ENCODE data around the gene NIM1K.
"Not testable (repeated sequence)": the region's sequence is repeated elsewhere in the genome, so short reads cannot be mapped to it uniquely, and the experiment has no call there.

NIM1K gene

GRCh38 chr5:43191740-43192557, at the start of gene NIM1K:
Gene NIM1K (plus strand): TSS chr5:43192225. CDS start chr5:43245776, 53,551 bp downstream.
- DNase-seq: peak in 1 of 2 donors; percentile 21

DNA sequence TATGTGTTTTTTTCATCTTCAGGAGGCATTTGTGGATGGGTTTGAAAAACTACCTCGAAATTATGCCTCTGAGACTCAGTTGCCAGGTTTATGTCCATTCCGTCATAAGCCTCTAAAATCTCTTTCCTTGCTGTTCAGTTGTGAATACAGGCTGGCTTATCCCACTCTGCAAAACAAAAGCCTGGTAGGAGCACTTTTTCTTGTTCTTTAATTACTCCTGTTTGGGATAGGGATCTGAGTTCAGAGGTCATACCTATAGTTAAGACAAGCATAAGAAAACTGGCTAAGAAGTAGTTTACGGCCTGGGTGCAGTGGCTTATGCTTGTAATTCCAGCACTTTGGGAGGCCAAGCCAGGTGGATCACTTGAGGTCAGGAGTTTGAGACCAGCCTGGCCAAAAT, 47.0 kb upstream of the NIM1K start:
- DNase-seq: no peak

DNA sequence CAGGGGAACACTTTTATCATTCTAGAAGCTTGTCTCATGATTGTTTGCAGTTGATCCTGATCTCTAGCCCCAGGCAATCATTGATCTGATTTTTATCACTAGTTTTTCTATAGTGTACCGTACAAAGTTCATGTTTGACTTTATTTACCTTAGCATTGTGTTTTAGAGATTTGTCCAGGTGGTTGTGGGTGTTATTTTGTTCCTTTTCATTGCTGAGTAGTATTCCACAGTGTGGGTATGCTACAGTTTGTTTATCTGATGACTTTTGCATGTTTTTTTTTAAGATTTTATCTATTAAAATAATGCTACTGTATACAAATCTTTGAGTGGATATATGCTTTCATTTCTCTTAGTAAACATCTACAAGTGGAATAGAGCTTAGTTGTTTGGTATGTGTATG, 45.1 kb upstream of the NIM1K start:
- DNase-seq: no peak

- no peak for DNase-seq
Observed at GRCh38 chr5:43148417-43148816, 43.6 kb upstream of the NIM1K start.

DNA sequence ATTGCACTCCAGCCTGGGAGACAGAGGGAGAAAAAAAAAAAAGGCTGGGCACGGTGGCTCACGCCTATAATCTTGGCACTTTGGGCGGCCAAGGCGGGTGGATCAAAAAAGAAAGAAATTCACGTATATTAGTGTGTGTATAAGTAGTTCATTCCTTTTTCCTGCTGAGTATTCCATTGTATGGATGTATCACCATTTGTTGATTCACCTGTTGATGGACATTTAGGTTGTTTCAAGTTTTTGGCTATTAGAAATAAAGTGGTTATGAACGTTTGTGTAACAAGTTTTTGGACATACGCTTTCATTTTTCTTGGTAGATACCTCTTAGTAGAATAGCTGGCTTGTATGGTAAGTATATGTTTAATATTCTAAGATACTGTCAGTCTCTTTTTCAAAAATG, 42.8 kb upstream of the NIM1K start:
- no peak for DNase-seq

DNA sequence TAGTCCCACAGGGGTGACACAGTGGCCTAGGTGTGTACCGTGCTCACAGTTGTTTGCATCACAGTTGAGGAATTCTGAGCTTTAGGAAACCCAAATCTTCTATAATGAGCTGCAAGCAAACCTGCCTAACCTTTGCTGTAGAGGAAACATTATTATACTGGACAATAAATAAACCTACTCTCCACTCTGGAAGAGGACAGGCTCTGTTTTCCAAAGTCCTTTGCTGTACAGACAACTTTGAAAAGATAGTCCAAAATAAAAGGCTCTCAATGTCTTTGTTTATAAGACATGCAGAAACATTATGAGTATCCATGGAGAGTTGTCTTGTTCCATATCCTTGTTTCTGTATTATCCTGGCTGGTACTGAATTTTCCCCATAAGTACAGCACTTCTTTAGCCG, 42.0 kb upstream of the NIM1K start:
- DNase-seq: no peak

GRCh38 chr5:43150748-43151147, 41.3 kb upstream of the NIM1K start:
- no peak for DNase-seq

DNA sequence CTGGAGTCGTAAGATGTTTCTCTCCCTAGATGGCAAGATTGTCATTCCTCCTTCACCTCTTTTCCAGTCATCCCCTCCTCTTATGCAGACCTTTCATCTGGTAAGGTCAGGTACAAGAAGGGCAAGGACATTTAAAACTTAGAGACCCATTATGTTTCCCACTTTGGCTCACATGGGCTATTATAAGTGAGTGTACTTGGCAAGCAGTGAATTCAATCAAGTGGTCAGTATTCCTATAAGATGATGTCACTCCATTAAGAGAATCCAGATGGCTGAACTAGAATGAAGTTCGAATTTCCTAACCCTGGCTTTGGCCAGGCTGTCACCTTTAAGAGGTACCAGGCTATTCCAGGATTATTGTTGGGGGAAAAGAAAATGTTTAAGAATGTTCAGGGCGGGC, 39.1 kb upstream of the NIM1K start:
- DNase-seq: no peak

DNA sequence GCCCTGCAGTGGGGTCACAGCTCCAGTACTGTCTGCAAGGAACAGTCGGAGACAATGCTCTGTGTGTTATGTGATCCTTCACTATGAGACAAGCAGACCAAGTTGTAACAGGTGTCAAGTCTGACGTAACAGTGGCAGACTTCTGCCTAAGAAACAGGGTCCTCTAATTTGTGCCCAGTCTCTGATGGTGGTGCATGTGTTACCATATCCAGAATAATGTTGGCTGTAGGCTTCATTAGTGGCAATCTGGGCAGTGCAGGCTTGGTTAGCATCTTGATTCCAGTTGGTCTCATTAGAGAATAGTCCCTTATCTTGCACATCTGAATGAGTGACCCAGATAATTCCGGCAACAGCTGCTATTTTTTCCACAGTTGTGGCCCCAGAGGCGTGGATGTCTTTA, 37.6 kb upstream of the NIM1K start:
- DNase-seq: no peak

GRCh38 chr5:43155394-43156096, 36.5 kb upstream of the NIM1K start:
- no peak for DNase-seq

- no peak for DNase-seq
Observed at GRCh38 chr5:43156388-43156787, 35.6 kb upstream of the NIM1K start.

GRCh38 chr5:43157068-43157467, 35.0 kb upstream of the NIM1K start:
- no peak for DNase-seq

- no peak for DNase-seq
Observed at GRCh38 chr5:43161244-43161643, 30.8 kb upstream of the NIM1K start.

- DNase-seq: not testable (repeated sequence)
Observed at GRCh38 chr5:43164801-43165200, 27.2 kb upstream of the NIM1K start.

- DNase-seq: no peak
Observed at GRCh38 chr5:43165323-43165722, 26.7 kb upstream of the NIM1K start.

DNA sequence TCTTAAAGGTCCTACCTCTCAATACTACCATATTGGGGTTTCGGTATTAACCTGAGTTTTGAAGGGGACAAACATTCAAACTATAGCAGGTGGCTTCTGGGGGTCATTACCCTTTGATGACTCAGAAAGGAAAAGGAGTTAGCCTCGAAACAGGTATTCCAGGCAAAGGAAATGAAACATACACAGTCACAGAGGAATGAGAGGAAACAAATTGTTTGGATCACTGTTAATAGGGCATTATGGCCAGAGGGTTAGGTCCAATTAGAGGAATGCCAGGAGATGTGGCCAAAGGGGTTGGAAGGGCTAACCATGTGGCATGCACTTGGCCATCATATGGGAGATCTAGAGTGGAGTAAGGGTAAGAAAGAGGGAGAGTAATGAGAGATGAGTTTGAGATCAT, 23.9 kb upstream of the NIM1K start:
- DNase-seq: no peak

DNA sequence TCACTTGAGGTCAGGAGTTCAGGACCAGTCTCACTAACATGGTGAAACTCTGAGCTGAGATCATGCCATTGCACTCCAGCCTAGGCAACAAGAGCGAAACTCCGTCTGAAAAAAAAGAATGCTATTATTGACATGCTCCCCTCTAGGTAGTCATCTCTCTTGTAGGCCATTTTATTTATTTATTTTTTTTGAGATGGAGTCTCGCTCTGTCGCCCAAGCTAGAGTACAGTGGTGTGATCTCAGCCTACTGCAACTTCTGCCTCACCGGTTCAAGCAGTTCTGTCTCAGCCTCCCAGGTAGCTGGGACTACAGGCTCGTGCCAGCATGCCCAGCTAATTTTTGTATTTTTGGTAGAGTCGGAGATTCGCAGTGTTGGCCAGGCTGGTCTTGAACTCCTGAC, 20.6 kb upstream of the NIM1K start:
- DNase-seq: no peak

GRCh38 chr5:43171926-43172325, 20.1 kb upstream of the NIM1K start:
- no peak for DNase-seq

- DNase-seq: no peak
Observed at GRCh38 chr5:43172779-43173178, 19.2 kb upstream of the NIM1K start.

DNA sequence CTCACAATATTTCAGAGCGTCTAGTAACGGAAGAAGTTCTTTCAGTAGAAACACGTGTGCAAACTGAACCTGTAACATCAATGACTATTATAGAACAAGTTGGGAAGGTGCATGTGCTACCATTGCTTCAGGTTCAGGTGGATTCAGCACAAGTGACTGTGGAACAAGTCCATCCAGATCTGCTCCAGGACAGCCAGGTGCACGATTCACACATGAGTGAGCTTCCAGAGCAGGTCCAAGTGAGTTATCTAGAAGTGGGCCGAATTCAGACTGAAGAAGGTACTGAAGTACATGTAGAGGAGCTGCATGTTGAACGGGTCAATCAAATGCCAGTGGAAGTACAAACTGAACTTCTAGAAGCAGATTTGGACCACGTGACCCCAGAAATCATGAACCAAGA, 17.4 kb upstream of the NIM1K start:
- DNase-seq: no peak

DNA sequence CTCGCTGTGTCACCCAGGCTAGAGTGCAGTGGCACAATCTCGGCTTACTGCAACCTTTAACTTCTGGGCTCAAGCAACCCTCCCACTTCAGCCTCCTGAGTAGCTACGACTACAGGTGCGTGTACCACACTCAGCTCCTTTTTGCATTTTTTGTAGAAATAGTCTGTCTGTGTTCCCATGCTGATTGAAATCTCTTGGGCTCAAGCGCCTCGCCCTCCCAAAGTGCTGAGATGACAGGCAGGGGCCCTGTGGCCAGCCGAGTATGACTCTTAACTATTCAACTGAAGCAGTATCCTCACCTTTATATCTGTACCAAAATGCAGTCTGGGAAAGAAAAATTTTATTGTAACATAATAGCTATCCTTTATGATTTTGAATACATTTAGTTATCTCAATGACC, 12.2 kb upstream of the NIM1K start:
- DNase-seq: no peak

GRCh38 chr5:43182421-43182820, 9.6 kb upstream of the NIM1K start:
- DNase-seq: no peak

GRCh38 chr5:43183101-43183500, 8.9 kb upstream of the NIM1K start:
- not testable (repeated sequence) for DNase-seq

GRCh38 chr5:43190755-43191603, 1.0 kb upstream of the NIM1K start:
- DNase-seq: no peak
